ENCODE measurements around the gene ABCC9.

GRCh38 chr12:21764950-21765349 is 176.3 kb downstream of the ABCC9 start:
- TF ChIP-seq, protein P1, sequence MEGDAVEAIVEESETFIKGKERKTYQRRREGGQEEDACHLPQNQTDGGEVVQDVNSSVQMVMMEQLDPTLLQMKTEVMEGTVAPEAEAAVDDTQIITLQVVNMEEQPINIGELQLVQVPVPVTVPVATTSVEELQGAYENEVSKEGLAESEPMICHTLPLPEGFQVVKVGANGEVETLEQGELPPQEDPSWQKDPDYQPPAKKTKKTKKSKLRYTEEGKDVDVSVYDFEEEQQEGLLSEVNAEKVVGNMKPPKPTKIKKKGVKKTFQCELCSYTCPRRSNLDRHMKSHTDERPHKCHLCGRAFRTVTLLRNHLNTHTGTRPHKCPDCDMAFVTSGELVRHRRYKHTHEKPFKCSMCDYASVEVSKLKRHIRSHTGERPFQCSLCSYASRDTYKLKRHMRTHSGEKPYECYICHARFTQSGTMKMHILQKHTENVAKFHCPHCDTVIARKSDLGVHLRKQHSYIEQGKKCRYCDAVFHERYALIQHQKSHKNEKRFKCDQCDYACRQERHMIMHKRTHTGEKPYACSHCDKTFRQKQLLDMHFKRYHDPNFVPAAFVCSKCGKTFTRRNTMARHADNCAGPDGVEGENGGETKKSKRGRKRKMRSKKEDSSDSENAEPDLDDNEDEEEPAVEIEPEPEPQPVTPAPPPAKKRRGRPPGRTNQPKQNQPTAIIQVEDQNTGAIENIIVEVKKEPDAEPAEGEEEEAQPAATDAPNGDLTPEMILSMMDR (IDR thresholded peaks at IDR 0.05) = no peak
- no peak for TF ChIP-seq POLR2A (IDR thresholded peaks at IDR 0.05)

Data from Peyer's patch (tissue), 4 donors.